HL-60 (cell line): ENCODE measurements around the gene ANGPTL2.

ENCODE experiments used
- GABPA ChIP-seq: IDR thresholded peaks from 2 replicates; pipeline ENCODE4 v1.6.1; 2012; ENCODE audit warnings: low read depth
- POLR2AphosphoS5 ChIP-seq: IDR thresholded peaks from 2 replicates; pipeline ENCODE4 v1.6.1; 2012; ENCODE audit warnings: low read depth
- SPI1 ChIP-seq: IDR thresholded peaks from 2 replicates; pipeline ENCODE4 v1.6.1; 2012; ENCODE audit warnings: low read depth, mild to moderate bottlenecking, borderline replicate concordance
- TF ChIP-seq, protein P1 (sequence below): IDR thresholded peaks from one replicate; pipeline ENCODE4 v1.5.1; 2011; ENCODE audit warnings: low read length, control low read depth, inconsistent platforms; ENCODE audit not compliant: insufficient read depth
- TF ChIP-seq, protein P2 (sequence below): IDR thresholded peaks from 2 replicates; pipeline ENCODE4 v1.6.1; 2012; ENCODE audit warnings: low read depth; ENCODE audit not compliant: insufficient replicate concordance

GRCh38 chr9:127056446-127056845 lies 66.0 kb downstream of the ANGPTL2 start:
- TF ChIP-seq, protein P1, sequence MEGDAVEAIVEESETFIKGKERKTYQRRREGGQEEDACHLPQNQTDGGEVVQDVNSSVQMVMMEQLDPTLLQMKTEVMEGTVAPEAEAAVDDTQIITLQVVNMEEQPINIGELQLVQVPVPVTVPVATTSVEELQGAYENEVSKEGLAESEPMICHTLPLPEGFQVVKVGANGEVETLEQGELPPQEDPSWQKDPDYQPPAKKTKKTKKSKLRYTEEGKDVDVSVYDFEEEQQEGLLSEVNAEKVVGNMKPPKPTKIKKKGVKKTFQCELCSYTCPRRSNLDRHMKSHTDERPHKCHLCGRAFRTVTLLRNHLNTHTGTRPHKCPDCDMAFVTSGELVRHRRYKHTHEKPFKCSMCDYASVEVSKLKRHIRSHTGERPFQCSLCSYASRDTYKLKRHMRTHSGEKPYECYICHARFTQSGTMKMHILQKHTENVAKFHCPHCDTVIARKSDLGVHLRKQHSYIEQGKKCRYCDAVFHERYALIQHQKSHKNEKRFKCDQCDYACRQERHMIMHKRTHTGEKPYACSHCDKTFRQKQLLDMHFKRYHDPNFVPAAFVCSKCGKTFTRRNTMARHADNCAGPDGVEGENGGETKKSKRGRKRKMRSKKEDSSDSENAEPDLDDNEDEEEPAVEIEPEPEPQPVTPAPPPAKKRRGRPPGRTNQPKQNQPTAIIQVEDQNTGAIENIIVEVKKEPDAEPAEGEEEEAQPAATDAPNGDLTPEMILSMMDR: no peak
- TF ChIP-seq GABPA: no peak
- TF ChIP-seq POLR2AphosphoS5: no peak
- TF ChIP-seq, protein P2, sequence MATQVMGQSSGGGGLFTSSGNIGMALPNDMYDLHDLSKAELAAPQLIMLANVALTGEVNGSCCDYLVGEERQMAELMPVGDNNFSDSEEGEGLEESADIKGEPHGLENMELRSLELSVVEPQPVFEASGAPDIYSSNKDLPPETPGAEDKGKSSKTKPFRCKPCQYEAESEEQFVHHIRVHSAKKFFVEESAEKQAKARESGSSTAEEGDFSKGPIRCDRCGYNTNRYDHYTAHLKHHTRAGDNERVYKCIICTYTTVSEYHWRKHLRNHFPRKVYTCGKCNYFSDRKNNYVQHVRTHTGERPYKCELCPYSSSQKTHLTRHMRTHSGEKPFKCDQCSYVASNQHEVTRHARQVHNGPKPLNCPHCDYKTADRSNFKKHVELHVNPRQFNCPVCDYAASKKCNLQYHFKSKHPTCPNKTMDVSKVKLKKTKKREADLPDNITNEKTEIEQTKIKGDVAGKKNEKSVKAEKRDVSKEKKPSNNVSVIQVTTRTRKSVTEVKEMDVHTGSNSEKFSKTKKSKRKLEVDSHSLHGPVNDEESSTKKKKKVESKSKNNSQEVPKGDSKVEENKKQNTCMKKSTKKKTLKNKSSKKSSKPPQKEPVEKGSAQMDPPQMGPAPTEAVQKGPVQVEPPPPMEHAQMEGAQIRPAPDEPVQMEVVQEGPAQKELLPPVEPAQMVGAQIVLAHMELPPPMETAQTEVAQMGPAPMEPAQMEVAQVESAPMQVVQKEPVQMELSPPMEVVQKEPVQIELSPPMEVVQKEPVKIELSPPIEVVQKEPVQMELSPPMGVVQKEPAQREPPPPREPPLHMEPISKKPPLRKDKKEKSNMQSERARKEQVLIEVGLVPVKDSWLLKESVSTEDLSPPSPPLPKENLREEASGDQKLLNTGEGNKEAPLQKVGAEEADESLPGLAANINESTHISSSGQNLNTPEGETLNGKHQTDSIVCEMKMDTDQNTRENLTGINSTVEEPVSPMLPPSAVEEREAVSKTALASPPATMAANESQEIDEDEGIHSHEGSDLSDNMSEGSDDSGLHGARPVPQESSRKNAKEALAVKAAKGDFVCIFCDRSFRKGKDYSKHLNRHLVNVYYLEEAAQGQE: no peak
- TF ChIP-seq SPI1: no peak
